ENCODE measurements around the gene RNU6-7.

Gene RNU6-7

DNA sequence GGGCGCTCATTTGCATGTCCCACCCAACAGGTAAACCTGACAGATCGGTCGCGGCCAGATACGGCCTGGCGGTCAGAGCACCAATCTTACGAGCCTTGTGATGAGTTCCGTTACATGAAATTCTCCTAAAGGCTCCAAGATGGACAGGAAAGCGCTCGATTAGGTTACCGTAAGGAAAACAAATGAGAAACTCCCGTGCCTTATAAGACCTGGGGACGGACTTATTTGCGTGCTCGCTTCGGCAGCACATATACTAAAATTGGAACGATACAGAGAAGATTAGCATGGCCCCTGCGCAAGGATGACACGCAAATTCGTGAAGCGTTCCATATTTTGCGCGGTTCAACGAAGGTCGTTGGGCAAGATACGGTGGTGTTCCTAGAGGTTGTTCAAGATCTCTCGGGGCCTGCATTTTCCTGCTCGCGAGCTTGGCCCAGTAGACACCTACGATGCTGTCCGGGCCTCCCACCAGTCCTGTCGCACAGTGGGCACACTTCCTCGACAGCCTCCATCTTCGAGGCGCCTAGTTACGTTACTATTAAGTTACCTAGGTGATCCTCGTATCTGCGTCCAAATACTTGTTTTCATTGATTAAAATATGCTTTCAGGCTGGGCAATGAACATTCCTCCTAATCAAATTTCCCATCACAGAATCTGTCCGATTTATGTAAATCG lies at the start of gene RNU6-7:
TSS of gene RNU6-7 (plus strand) at position 230 of the 675 bp plus-strand sequence.
- peak; percentile 63 for DNase-seq

- no peak for DNase-seq
Measured at GRCh38 chr14:32166029-32166428, 35.8 kb upstream of the RNU6-7 start.

DNA sequence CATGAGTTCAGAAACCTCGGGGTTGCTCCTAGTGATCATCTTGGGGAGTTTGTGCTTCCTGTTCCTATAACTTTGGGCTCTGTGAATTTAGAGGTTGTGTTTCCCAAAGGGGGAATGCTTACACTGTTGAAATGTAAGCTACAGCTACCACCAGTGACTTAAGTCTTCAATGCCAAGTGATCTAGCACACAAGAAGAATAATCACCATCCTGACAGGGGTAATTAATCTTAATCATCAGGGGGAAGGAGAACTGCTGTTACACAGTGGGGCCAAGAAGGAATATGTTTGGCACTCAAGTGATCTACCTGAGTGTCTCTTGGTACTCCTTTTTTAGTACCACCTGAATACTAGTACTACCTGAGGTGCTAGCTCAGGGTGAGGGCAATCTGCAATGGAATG lies 34.9 kb upstream of the RNU6-7 start:
- DNase-seq, result no peak

DNA sequence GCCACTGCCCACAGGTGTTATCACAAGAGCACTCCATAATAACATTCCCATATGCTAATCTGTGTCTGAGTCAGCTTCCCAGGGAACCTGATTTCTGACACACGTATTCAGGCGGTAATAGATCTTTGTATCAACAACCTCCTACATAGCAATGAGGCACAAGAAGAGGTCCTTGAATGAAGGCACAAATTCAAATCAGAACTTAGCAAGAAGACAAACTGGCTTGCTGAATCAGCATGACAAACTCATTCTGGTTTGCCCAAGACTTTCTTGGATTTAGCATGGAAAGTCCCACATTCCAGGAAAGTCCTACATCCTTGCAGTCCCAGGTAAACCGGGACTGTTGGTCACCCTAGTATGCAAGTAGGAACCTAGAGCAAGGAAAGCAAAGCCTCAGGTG lies 33.9 kb upstream of the RNU6-7 start:
- DNase-seq, result no peak

GRCh38 chr14:32169191-32169590 lies 32.7 kb upstream of the RNU6-7 start:
- no peak for DNase-seq

DNA sequence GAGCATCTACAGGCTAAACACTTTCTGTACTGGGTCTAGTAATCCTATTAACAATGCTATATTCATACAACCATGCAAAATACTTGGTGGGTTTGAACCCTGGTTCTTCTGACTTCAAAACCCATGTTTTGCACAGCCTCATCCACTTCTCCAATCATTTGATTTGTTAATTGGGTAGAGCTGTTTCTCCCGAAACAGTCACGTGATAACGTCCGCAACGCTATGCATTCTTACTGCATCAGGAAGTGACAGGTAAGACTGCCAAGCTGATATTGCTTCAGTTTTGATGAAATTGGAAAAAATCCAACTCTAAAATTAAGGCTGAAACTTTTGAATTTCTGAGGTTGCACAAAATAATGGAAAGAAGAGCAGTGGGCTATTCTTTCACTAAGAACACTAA lies 30.4 kb upstream of the RNU6-7 start:
- DNase-seq, result no peak

DNA sequence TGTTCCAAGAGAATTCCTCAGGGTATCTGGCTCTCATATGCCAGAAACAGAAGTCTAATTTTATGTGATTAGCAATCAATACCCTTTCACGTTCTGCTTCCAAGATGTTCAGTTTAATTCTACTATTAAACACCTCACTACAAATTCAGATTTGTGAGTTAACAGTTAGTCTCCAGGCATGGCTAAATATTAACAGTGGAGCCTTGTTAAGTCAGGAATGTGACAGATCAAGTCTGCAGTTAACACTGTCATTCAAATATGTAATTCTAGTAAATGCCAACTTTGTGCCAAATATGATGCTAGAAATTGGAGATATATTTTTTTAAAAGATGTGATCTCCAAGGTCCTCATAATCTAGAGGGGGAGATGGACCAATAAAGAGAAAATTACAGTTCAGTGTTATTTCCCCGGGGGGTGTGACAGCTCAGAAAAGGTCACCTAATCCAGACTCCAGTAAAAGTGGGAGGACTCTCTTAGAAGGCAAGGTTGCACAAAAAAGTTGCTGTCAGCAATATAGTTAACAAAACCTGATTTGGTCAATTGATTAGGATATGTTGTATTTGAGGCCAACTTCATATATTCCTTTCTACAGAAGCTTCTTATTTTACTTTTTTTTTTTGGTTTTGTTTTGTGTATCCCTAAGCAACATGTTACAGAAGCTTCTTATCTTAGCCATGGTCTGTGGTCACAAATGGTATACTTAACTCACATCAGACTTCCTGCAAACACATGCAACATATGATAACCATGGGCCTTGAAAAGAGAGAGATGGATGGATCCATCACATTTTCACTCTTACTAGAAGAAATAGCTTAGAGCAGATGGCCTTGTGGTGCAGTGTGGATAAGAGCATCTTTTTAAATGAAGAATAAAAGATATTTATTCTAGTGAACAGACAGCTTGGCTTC lies 18.4 kb upstream of the RNU6-7 start:
- no peak for DNase-seq

DNA sequence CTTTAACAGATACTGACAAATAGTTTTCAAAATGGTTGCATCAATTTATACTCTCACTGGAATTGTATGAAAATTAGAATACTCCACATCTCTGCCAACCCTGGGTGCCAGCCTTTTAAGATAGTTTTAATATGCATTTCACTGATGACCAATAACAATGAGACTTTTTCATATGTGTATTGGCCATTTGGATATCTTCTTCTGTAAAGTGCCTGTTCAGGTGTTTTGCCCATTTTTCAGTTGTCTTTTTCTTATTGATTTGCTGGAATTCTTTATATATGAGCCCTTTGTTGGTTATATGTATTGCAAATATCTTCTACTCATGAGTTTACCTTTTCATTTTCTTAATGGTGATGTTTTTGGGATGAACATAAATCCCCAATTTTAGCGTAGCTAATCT lies 16.7 kb upstream of the RNU6-7 start:
- no peak for DNase-seq

DNA sequence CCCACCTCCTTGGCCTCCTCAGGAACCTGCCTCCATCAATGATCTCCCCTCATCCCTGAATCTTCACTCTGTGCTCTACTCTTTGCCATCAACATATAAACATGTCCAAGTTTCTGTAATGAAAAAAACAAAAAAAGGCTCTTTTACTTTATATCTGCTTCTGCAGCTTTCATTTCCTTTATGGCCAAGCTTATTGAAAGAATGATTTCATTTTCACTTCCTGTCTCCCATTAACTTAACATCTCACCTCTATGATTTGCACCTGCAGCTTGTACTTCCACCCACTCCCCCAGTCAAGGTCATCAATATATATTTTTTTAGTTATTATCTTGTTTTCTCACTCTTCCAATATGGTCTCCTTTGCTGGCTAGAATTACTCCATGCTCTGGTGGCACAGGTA lies 15.6 kb upstream of the RNU6-7 start:
- DNase-seq, result no peak

- no peak for DNase-seq
Measured at GRCh38 chr14:32189811-32190210, 12.0 kb upstream of the RNU6-7 start.

DNA sequence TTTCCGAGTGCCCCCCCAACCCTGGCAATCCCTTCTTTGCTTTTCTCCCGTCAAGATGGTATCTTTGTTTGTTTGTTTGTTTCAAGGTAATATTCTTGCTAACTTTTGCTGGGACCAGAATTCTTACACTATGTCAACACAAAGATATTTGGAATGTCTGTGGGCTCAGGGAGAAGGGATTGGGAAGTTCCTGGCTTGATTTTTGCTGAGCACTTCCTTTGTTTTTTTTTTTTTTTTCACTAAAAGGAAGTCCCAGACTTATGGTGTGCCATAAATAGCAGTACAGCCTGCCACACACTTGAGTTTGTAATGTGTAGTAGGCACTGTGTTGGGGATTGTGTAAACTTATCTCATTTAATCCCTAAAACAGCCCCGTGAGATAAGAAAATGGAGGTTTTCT lies 11.2 kb upstream of the RNU6-7 start:
- DNase-seq, result no peak

DNA sequence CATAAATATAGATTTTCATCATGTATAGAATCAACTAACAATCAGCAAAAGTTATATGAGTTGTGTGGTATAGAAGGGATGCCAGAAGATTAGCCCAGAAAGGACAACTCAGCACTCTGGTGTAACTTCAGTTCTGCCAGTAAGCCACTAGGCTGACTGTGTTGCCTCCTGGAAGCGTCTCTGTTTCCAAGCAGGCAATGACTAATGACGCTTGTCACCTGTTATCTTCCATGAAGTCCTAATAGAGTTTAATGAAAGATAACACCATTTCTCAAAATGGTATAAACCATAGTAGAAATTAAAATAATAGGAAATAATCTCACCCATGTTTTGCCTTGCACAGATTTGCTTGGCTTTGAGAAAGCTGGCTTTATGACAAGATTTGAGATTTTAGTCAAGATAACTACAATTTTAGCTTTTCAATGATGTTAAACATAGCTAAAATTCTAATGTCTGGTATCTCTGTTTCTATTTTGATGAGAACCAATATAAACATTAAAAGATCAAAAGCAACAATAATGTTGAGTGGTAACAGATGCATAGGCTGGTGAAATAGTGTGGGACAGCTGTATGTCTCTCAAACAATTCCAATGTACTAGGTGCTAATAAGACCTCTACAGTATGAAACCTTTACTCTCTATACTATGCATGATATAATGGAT lies 9.0 kb upstream of the RNU6-7 start:
- DNase-seq, result no peak

DNA sequence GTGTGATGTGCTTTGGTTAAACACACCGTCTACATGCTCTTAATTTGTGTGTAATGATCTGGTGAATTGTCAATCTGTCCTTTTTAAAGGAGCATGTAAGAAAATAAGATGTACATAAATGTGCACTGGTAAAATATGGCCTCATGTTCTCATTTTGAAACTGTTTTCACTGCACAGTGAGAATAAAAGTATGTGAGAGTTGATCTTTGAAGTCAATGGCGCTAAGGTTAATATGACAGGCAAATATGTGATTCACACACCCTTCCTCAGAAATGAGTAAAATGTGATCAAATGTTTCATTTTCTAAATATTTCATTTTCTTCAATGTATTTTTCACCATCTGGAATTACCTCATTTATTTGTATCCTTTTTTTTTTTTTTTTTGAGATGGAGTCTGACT lies 8.3 kb upstream of the RNU6-7 start:
- no peak for DNase-seq

GRCh38 chr14:32195636-32196035 lies 6.2 kb upstream of the RNU6-7 start:
- DNase-seq, result no peak

DNA sequence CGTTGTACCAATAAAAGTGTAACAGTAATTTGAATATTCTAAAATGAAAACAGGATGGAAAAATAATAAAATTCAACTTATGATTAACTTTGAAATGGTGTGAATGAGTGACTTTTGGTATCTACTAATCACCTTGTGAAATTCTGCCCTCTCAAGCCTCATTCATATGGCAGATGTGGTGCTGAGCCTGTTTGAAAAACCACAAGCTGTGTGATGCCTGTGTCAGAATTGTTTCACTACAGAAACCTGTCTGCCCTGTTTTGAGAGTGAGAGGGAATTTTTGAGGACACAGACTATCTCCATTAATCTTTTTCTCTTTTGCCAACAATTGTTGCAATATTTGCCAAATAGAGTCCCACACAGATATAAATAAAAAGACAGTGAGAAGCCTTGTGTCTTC lies 3.9 kb upstream of the RNU6-7 start:
- DNase-seq, result no peak

GRCh38 chr14:32200368-32201192 lies 1.3 kb upstream of the RNU6-7 start:
- no peak for DNase-seq

DNA sequence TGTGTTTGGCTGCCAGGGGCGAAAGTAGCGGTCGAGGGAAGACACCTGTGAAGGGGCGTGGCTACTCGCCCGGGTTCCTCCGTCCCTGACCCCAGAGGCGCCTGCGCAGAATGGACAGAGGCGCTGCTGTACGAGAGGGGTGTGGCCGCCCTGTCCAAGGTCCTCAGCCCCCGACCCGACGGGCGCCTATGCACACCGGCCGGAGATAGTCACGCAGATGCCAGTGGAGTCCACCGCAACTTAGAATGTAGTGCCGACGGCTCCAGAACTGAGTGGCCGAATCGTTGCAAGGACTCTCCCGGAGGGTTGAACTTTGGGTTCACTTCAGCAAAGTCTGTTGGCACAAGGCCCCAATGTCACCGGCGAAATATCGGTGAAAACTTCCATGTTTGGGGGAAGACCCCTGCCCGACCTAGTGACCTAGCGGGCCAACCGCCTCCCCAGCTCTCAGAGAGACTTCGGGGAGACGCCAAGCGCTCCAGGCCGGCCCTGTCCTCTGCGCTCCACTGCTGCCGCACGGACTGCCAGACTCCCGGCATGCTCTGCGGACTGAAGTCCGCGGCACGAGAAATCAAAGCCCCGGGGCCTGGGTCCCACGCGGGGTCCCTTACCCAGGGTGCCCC lies 541 bp upstream of the RNU6-7 start:
- peak; percentile 82 for DNase-seq

GRCh38 chr14:32202491-32202997 lies 699 bp downstream of the RNU6-7 start:
- DNase-seq, result peak; percentile 72

GRCh38 chr14:32202998-32203882 lies 1.4 kb downstream of the RNU6-7 start, which contains the start of gene RNU6-8:
Gene RNU6-8, minus strand, starts transcription at chr14:32203269.
- peak; percentile 94 for DNase-seq

DNA sequence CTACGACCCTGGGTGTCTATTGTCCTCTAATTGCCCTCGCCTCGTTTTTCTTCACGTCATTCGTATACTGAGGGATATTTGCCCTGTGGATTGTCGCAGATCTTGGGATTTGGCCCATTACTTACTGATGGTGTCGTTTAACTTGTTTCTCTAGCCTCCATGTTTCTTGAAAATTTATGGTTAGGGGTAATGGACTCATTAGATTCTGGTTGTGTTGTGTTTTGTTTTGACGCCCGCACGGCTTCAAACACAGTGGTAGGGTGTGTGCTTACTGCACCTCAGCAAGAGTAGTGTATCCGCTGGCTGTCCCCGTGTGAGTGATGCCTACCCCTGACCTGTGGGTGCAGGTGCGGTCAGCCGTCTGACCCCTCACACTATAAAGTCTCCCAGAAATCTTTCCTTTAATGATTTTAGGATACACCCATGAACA lies 2.1 kb downstream of the RNU6-7 start:
- peak; percentile 75 for DNase-seq

DNA sequence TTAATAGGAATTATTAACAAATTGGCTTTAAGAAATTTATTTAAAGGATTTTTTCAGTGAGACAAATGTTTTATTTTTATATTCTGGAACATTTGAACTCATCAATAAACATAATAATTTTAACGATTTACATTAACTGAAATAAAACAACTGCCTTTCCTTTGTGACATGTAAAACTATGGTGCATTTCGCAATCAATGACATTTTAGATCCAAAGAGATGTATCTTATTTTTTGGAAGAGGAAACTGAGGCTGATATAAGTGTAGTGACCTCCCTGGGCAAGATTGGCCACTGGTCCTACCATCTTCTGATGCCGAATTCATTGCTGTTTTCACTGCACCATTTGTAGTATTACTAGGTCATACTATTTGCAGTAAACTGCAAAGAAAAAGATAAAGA lies 3.7 kb downstream of the RNU6-7 start:
- no peak for DNase-seq
